Measurements from ENCODE around the gene NMNAT2.
"Not testable (repeated sequence)": the region's sequence is repeated elsewhere in the genome, so short reads cannot be mapped to it uniquely, and the experiment has no call there.

NMNAT2 gene

DNA sequence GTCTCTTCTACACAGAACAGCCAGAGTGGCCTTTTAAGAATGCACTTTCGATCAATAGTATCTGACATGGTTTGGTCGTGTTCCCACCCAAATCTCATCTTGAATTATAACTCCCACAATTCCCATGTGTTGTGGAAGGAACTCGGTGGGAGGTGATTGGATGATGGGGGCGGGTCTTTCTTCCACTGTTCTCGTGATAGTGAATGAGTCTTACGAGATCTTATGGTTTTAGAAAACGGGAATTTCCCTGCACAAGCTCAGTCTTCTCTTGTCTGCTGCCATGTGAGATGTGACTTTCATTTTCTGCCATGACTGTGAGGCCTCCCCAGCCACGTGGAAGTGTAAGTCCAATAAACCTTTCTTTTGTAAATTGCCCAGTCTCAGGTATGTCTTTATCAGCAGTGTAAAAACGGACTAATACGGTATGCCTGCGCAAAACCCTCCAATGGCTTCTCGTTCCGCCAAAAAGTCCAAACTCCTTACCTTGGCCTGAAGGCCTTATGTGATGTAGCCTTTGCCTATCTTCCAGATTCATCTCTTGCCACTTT is 31.1 kb upstream of the NMNAT2 start:
- no peaks in the 10 kb centered on the region for H3K4me1 ChIP-seq (ENCODE audit: control insufficient read depth, insufficient read depth, low read length, poor library complexity, severe bottlenecking)
- no peaks in the 10 kb centered on the region for H3K36me3 ChIP-seq (ENCODE audit: control insufficient read depth, insufficient read depth, low read length)
- no peaks in the 10 kb centered on the region for H3K27me3 ChIP-seq (replicated peaks; ENCODE audit: control insufficient read depth, insufficient read depth, low read length, poor library complexity, severe bottlenecking)
- no peaks in the 10 kb centered on the region for H3K9me3 ChIP-seq (ENCODE audit: control insufficient read depth, low read length)
- DNase-seq = no peak
- no peak overlapping the region for H3K27ac ChIP-seq (ENCODE audit: insufficient read depth, low read length, poor library complexity, severe bottlenecking)
- H3K4me3 ChIP-seq (ENCODE audit: insufficient read depth, low read depth, low read length, poor library complexity, severe bottlenecking) = no peak overlapping the region

DNA sequence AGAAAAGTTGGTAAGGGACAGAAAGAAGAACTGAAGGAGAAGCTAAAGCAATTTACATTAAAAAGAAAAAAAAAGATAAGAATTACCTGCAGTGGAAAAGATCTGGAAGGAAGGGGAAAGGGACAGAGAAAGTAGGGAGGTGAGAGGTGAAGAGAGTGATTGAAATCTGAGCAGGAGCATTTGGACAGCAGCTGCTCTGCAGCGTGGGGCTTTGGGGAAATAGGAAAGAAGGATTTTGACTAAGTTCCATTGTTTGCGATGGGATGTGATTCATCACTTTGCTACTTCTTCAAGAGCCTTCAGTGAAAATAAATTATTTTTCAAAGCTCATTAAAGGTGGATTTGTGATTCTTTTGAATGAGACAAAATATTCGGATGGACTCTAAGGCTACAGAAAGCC is 26.1 kb upstream of the NMNAT2 start:
- Histone ChIP-seq H3K27me3 (replicated peaks; ENCODE audit: control insufficient read depth, insufficient read depth, low read length, poor library complexity, severe bottlenecking) (no peaks in the 10 kb centered on the region), H3K9me3 (ENCODE audit: control insufficient read depth, low read length) (no peaks in the 10 kb centered on the region), H3K36me3 (ENCODE audit: control insufficient read depth, insufficient read depth, low read length) (no peaks in the 10 kb centered on the region), H3K4me1 (ENCODE audit: control insufficient read depth, insufficient read depth, low read length, poor library complexity, severe bottlenecking) (no peaks in the 10 kb centered on the region), H3K4me3 (ENCODE audit: insufficient read depth, low read depth, low read length, poor library complexity, severe bottlenecking) (no peak overlapping the region), H3K27ac (ENCODE audit: insufficient read depth, low read length, poor library complexity, severe bottlenecking) (no peak overlapping the region)
- no peak for DNase-seq

DNA sequence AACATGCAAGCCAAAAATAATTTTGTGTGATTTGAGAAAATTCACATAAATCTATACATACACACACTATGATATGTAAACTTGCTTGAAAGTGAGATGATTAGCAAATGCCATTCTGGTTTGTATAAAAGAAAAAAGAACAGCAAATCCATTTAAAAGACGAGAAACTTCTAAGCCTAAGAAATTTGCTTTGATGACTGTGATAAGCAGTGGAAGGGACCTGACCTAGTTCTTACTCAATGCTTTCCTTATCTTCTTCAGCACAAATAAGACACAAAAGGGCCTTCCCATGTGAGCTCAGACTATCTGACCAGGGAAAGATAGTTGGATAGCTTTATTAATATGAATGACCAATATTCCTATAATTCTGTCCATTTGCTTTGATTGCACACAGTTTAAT is 25.3 kb upstream of the NMNAT2 start:
- Histone ChIP-seq H3K27me3 (replicated peaks; ENCODE audit: control insufficient read depth, insufficient read depth, low read length, poor library complexity, severe bottlenecking) (no peaks in the 10 kb centered on the region), H3K27ac (ENCODE audit: insufficient read depth, low read length, poor library complexity, severe bottlenecking) (no peak overlapping the region), H3K36me3 (ENCODE audit: control insufficient read depth, insufficient read depth, low read length) (no peaks in the 10 kb centered on the region), H3K4me1 (ENCODE audit: control insufficient read depth, insufficient read depth, low read length, poor library complexity, severe bottlenecking) (no peaks in the 10 kb centered on the region), H3K4me3 (ENCODE audit: insufficient read depth, low read depth, low read length, poor library complexity, severe bottlenecking) (no peak overlapping the region), H3K9me3 (ENCODE audit: control insufficient read depth, low read length) (no peaks in the 10 kb centered on the region)
- DNase-seq = no peak

DNA sequence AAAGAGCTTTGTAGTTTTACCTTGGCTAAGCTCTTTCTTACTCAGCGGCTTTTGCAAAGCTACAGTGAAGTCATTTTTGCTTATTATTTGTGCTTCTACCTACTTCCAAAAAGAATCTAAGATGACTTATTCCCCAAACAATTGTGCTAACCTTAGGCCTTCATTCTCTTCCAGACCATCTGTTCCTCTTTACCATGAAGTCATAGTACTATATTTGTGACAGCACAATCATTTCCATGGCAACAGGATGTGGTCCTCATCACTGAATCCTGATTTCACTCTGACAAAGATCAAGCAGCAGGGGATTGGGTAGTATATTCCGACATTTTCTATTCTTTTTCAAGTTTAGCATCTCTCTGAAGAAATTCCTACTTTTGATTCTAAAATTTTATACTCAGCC is 24.8 kb upstream of the NMNAT2 start:
- DNase-seq = no peak
- Histone ChIP-seq H3K9me3 (ENCODE audit: control insufficient read depth, low read length) (no peaks in the 10 kb centered on the region), H3K4me3 (ENCODE audit: insufficient read depth, low read depth, low read length, poor library complexity, severe bottlenecking) (no peak overlapping the region), H3K36me3 (ENCODE audit: control insufficient read depth, insufficient read depth, low read length) (no peaks in the 10 kb centered on the region), H3K4me1 (ENCODE audit: control insufficient read depth, insufficient read depth, low read length, poor library complexity, severe bottlenecking) (no peaks in the 10 kb centered on the region), H3K27me3 (replicated peaks; ENCODE audit: control insufficient read depth, insufficient read depth, low read length, poor library complexity, severe bottlenecking) (no peaks in the 10 kb centered on the region), H3K27ac (ENCODE audit: insufficient read depth, low read length, poor library complexity, severe bottlenecking) (no peak overlapping the region)

DNA sequence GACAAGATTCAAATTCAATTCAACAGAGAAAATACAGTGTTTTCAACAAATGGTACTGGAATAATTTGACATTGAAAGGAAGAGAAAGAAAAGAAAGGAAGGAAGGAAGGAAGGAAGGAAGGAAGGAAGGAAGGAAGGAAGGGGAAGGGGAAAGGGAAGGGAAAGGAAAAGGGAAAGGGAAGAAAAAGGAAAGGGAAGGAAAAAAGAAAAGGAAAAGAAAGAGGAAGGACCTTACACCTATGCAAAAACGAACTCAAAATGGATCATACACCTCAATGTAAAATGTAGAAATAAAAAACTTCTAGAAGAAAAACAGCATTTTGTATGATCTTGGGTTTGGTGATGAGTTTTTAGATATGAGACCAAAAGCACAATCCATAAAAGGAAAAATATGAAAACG is 19.9 kb upstream of the NMNAT2 start:
- no peak overlapping the region for H3K27ac ChIP-seq (ENCODE audit: insufficient read depth, low read length, poor library complexity, severe bottlenecking)
- H3K4me3 ChIP-seq (ENCODE audit: insufficient read depth, low read depth, low read length, poor library complexity, severe bottlenecking) = no peak overlapping the region
- DNase-seq = no peak
- no peaks in the 10 kb centered on the region for H3K4me1 ChIP-seq (ENCODE audit: control insufficient read depth, insufficient read depth, low read length, poor library complexity, severe bottlenecking)
- no peaks in the 10 kb centered on the region for H3K9me3 ChIP-seq (ENCODE audit: control insufficient read depth, low read length)
- H3K27me3 ChIP-seq (replicated peaks; ENCODE audit: control insufficient read depth, insufficient read depth, low read length, poor library complexity, severe bottlenecking) = no peaks in the 10 kb centered on the region
- H3K36me3 ChIP-seq (ENCODE audit: control insufficient read depth, insufficient read depth, low read length) = no peaks in the 10 kb centered on the region

DNA sequence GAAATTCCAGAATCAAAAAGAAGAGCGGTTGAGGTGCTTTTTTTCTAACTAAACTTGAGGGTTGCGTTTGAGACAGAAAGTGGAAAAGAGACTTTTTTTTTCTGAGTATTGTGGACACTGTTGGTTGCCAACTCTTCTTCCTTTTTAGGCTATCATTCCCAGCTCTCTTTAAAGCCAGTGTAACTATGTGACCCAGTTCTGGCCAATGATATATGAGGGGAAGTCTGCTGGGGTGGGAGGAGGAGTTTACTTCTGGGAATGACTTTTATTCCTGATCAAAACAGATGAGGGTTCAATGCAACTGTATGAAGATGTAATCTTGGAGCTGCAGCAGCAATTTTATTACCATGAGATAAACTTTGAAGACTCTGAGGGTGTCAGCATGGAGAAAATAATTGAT is 17.3 kb upstream of the NMNAT2 start:
- DNase-seq = no peak
- H3K36me3 ChIP-seq (ENCODE audit: control insufficient read depth, insufficient read depth, low read length) = no peaks in the 10 kb centered on the region
- H3K27me3 ChIP-seq (replicated peaks; ENCODE audit: control insufficient read depth, insufficient read depth, low read length, poor library complexity, severe bottlenecking) = no peaks in the 10 kb centered on the region
- no peak overlapping the region for H3K27ac ChIP-seq (ENCODE audit: insufficient read depth, low read length, poor library complexity, severe bottlenecking)
- no peak overlapping the region for H3K4me3 ChIP-seq (ENCODE audit: insufficient read depth, low read depth, low read length, poor library complexity, severe bottlenecking)
- H3K9me3 ChIP-seq (ENCODE audit: control insufficient read depth, low read length) = no peaks in the 10 kb centered on the region
- no peaks in the 10 kb centered on the region for H3K4me1 ChIP-seq (ENCODE audit: control insufficient read depth, insufficient read depth, low read length, poor library complexity, severe bottlenecking)

DNA sequence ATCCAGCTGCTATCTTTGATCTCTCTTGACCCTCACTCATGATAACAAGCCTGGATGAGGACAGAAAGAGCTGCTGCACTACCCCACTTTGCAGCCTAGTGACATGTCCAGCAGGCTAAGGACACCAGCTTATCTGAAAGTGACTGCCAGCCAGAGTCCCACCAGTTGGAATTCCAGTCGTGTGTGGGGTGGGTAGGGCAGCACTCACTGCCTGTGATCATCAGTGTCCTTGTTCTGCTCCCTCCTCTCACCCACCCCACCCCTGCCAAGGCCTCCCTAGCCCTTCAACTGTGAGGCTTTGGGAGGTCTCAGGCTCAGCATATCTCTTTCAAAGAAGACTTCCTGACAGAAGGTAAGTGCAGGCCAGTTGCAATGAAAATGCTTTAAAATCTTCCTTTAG is 15.5 kb upstream of the NMNAT2 start:
- DNase-seq = no peak
- H3K27ac ChIP-seq (ENCODE audit: insufficient read depth, low read length, poor library complexity, severe bottlenecking) = no peak overlapping the region
- H3K4me1 ChIP-seq (ENCODE audit: control insufficient read depth, insufficient read depth, low read length, poor library complexity, severe bottlenecking) = no peaks in the 10 kb centered on the region
- H3K4me3 ChIP-seq (ENCODE audit: insufficient read depth, low read depth, low read length, poor library complexity, severe bottlenecking) = no peak overlapping the region
- H3K9me3 ChIP-seq (ENCODE audit: control insufficient read depth, low read length) = no peaks in the 10 kb centered on the region
- H3K36me3 ChIP-seq (ENCODE audit: control insufficient read depth, insufficient read depth, low read length) = no peaks in the 10 kb centered on the region
- no peaks in the 10 kb centered on the region for H3K27me3 ChIP-seq (replicated peaks; ENCODE audit: control insufficient read depth, insufficient read depth, low read length, poor library complexity, severe bottlenecking)

DNA sequence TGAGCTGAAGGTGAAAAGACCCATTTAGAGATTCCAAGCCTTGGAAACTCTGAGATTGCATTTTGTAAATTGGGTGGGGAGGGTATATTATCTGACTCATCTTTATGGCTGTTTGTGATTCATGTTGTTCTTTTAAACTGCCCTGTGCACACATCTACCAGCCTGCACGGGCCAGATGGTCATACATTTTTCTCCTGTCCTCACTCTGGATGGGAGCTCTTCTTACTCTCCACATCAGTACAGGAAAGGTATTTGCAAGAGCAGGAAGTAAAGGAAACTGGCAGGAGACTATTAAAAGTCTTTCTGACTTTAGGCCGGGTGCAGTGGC is 14.3 kb upstream of the NMNAT2 start:
- Histone ChIP-seq H3K4me3 (ENCODE audit: insufficient read depth, low read depth, low read length, poor library complexity, severe bottlenecking) (no peak overlapping the region), H3K36me3 (ENCODE audit: control insufficient read depth, insufficient read depth, low read length) (no peaks in the 10 kb centered on the region), H3K27ac (ENCODE audit: insufficient read depth, low read length, poor library complexity, severe bottlenecking) (no peak overlapping the region), H3K9me3 (ENCODE audit: control insufficient read depth, low read length) (no peaks in the 10 kb centered on the region), H3K27me3 (replicated peaks; ENCODE audit: control insufficient read depth, insufficient read depth, low read length, poor library complexity, severe bottlenecking) (no peaks in the 10 kb centered on the region), H3K4me1 (ENCODE audit: control insufficient read depth, insufficient read depth, low read length, poor library complexity, severe bottlenecking) (no peaks in the 10 kb centered on the region)
- no peak for DNase-seq

DNA sequence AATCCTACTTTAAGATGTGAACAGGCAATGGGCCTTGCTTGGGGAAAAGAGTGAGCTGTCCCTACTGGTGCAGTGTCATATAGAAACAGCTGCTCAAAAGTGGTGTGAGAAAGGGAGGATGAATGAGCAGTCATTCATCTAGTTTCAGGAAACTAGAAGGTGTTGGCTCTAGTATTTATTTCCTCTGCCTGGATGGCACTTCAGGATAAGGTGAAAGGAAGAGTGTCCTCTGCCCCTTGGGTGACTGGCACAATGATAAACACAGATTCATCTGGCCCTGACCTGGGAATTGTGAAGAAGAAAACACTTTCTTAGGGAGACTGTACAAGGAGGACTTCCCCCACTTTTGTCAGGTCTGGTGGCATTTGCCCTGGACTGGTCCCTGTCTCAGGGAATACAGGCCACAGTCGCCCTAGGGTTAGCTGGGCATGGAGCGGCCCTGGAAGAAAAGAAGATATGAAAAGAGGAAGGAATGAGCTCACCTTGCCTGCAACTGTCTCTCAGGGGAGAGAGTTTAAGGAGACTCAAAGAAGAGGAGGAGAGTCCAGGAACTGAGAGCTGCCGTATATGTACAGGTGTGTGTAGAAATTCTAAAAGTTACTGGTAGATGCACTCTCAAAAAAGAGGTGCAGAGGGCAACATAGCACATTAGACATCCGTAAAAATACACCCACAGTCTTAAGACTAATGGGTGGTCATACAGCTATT is 13.8 kb upstream of the NMNAT2 start:
- H3K27ac ChIP-seq (ENCODE audit: insufficient read depth, low read length, poor library complexity, severe bottlenecking) = no peak overlapping the region
- no peak for DNase-seq
- no peaks in the 10 kb centered on the region for H3K4me1 ChIP-seq (ENCODE audit: control insufficient read depth, insufficient read depth, low read length, poor library complexity, severe bottlenecking)
- no peaks in the 10 kb centered on the region for H3K9me3 ChIP-seq (ENCODE audit: control insufficient read depth, low read length)
- no peak overlapping the region for H3K4me3 ChIP-seq (ENCODE audit: insufficient read depth, low read depth, low read length, poor library complexity, severe bottlenecking)
- no peaks in the 10 kb centered on the region for H3K36me3 ChIP-seq (ENCODE audit: control insufficient read depth, insufficient read depth, low read length)
- H3K27me3 ChIP-seq (replicated peaks; ENCODE audit: control insufficient read depth, insufficient read depth, low read length, poor library complexity, severe bottlenecking) = no peaks in the 10 kb centered on the region

DNA sequence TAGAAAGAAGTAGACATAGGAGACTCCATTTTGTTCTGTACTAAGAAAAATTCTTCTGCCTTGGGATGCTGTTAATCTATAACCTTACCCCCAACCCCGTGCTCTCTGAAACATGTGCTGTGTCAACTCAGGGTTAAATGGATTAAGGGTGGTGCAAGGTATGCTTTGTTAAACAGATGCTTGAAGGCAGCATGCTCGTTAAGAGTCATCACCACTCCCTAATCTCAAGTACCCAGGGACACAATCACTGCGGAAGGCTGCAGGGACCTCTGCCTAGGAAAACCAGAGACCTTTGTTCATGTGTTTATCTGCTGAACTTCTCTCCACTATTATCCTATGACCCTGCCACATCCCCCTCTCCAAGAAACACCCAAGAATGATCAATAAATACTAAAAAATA is 9.4 kb upstream of the NMNAT2 start:
- H3K4me1 ChIP-seq (ENCODE audit: control insufficient read depth, insufficient read depth, low read length, poor library complexity, severe bottlenecking); H3K36me3 ChIP-seq (ENCODE audit: control insufficient read depth, insufficient read depth, low read length); DNase-seq; H3K27me3 ChIP-seq (replicated peaks; ENCODE audit: control insufficient read depth, insufficient read depth, low read length, poor library complexity, severe bottlenecking); H3K9me3 ChIP-seq (ENCODE audit: control insufficient read depth, low read length); H3K27ac ChIP-seq (ENCODE audit: insufficient read depth, low read length, poor library complexity, severe bottlenecking); H3K4me3 ChIP-seq (ENCODE audit: insufficient read depth, low read depth, low read length, poor library complexity, severe bottlenecking): not testable (repeated sequence)

Data from effector memory CD4-positive, alpha-beta T cell (primary cell).